HG03432 (cell line): ENCODE data around the gene NRDE2.
A peak's percentile ranks its signal among the peaks of the same experiment; 100 is the strongest.
"Not testable (repeated sequence)": the region's sequence is repeated elsewhere in the genome, so short reads cannot be mapped to it uniquely, and the experiment has no call there.

Source experiments
- ATAC-seq: cut with Tn5 transposase; IDR thresholded peaks from one replicate; pipeline ENCODE4 v1.9.1; 2021; ENCODE audit warnings: mild to moderate bottlenecking, moderate library complexity; ENCODE audit not compliant: unreplicated experiment

NRDE2 gene

DNA sequence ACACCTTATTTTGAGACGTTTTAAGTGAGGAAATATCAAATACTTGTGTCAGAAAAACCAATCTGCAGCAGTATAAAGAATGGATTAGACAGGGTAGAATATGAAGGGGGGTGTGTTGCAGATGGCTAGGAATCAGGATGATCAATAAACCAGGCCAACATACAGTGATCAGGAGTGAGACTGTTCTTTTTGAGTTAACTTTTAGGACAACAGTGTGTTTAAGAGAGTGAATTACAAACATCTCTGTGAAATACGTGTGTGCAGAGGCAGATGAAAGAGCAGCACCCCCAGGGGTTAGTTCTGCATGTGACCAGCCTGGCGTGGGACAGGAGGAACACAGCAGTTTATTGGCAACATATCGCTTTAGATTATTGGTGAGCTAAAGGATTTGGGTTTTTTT is 10.6 kb upstream of the NRDE2 start:
- ATAC-seq = no peak

- no peak for ATAC-seq
Measured at GRCh38 chr14:90341784-90342183, 10.0 kb upstream of the NRDE2 start.

GRCh38 chr14:90341232-90341631 is 9.5 kb upstream of the NRDE2 start:
- ATAC-seq = not testable (repeated sequence)

- ATAC-seq = no peak
Measured at GRCh38 chr14:90336985-90337384, 5.2 kb upstream of the NRDE2 start.

- no peak for ATAC-seq
Measured at GRCh38 chr14:90336401-90336800, 4.7 kb upstream of the NRDE2 start.

DNA sequence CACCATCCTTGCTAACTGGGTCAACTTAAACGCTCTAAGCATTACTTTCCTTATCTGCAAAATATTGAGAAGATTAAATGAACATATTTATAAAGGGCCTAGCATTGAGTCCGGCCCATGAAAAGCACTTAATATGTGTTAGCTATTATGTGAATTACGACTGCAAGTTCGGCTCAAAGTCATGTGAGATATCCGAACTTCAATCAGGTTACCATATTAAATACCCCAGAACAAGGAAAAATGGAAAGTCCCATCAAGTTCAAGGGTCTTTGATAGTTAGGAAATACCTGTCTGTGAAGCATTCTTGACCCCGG is 487 bp upstream of the NRDE2 start:
- peak; percentile 6 for ATAC-seq

GRCh38 chr14:90330203-90331196 is 1.2 kb downstream of the NRDE2 start:
- no peak for ATAC-seq

DNA sequence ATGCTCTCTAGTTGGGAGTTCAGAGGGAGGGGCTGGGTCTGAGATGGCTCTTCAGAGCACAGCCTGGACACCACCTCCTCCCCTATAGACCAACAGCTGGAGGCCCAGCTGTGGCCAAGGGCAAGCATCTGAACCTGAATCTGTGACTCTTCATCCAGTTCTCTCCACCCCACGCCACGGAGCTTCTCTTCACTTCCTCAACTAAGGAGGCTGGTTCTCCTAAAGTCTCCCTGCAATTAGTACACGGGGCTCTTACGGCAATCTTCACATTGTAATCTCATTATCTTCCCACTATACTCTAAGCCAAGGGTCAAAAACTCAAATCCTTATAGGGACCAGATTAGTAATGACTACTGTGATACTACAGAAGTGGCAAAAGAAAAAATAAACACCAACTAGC is 9.8 kb downstream of the NRDE2 start:
- no peak for ATAC-seq

DNA sequence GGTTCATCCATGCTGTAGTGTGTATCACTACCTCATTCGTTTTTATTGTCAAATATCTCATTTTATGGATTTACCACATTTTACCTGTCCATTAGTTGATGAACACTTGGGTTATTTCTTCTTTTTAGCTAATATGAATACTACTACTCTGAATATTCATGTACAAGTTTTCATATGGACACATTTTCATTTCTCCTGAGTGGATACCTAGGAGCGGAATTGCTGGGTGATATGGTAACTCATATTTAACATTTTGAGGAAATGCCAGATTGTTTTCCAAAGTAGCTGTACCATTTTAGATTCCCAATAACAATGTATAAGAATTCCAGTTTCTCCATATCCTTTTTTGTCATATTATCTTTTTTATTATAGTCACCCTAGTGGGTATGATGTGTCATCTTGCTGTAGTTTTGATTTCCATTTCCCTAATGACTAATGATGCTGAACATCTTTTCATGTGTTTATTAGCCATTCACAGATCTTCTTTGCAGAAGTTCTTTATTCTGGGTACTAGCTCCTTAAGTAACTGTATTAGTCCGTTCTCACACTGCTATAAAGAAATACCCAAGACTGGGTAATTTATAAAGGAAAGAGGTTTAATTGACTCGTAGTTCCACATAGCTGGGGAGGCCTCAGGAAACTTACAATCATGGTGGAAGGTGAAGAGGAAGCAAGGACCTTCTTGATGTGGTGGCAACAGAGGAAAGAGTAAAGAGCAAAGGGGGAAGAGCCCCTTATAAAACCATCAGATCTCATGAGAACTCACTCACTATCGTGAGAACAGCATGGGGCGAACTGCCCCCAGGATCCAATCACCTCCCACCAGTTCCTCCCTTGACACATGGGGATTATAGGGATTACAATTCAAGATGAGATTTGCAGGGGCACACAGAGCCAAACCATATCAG is 11.9 kb downstream of the NRDE2 start:
- ATAC-seq = no peak

DNA sequence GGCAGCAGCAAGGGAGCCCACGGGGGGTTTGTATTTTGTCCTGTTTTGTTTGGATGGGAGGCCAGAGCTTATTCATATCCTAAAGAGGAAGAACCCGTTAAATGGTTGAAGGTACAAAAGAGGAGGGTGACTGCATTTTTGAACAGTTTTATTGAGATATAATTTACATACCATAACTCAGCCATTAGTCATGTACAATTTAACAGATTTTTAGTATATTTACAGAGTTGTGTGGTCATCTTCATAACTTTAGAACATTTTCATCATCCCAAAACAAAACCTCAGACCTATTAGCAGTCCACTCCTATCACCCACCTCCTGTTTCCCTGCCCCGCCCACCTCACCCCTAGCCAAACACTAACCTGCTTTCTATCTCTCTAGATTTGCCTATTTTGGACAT is 12.6 kb downstream of the NRDE2 start:
- ATAC-seq = no peak

- ATAC-seq = no peak
Measured at GRCh38 chr14:90318016-90318415, 13.7 kb downstream of the NRDE2 start.

GRCh38 chr14:90317286-90317685 is 14.5 kb downstream of the NRDE2 start:
- ATAC-seq = no peak

DNA sequence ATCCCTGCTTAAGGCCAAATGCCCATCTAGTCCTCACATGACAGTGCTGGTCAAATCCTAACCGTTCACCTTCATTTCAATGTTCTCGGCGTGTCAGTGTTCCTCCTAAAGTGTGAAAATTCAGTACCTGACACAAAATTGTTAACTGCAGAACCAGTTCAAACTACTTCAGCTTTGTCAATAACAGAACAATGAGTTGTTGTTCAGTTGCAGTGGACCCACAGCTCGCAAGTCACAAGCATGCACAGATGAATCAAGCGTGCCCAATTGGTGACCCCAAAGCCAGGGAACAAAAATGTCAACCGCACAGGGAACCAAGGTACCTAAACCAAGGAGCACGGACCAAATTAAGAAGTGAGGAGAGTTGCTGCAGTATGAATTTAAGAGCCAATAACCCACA is 23.2 kb downstream of the NRDE2 start:
- ATAC-seq = no peak

DNA sequence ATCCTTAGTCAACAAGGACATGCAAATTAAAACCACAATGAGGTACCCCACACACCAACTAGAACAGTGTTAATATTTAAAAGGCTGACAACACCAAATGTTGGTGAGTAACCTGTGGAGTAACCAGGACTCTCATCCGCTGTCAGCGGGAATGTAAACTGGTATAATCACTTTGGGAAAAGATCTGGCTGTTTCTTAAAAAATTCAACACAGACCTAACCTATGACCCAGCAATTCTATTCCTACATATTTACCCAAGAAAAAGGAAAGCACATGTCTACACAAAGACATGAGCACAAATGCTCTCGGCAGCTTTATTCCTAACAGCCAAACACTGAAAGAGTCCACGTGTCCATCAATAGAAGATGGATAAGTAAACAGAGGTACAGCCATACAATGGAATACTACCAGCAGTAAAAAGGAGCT is 26.6 kb downstream of the NRDE2 start:
- ATAC-seq = no peak

DNA sequence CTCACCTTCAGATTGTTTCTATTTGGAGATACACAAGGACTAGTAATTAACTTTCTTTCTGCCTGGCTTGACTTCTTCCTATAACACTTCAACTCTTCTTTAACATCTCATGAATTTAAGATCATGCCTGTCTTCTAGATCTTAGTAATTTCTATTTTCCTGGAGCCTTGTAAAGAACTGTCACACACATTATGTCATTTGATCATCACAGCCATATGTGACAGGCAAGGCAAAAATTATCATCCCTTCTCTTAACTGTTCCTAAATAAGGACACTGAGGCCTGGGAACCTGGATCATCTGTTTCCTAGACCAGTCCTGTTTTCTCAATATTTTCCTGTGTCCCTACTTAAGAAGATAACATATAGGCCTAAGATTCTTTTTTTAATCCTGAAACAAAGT is 27.2 kb downstream of the NRDE2 start:
- no peak for ATAC-seq

- no peak for ATAC-seq
Measured at GRCh38 chr14:90303473-90303872, 28.3 kb downstream of the NRDE2 start.

DNA sequence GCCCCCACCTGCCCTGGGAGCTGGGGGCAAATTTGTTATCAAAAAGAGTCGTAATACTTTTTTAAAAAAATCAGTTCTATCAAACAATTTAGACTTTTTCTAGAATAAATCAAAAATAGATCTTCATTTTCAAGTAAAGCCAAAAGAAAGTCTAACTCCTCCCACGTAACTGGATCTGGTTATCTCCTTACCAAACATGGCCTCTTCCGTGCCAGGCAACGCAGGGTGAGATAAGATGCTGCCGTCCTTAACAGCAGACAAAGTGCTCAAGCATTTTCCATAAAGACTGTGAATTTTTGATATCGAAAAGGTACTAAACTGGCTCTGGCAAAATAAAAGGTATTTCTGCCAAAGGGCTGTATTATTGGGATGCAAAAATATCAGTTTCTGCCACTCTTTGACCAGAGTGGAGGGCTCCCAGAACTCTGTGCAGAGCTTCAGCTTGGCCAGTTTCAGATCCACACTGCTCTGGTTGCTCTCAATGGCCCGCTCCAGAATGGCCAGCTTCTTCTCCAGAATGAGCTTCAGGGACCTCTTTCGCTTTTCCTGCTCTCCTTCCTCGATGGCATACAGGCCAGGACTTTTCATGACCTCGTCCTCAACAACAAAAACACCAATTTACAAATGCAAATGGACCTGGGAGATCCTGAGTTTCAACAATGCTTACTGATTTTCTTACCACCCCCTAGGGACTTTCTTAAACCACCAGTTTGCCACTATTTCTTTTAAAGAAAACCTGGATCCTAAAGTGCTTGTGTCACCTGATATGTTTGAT is 29.0 kb downstream of the NRDE2 start:
- no peak for ATAC-seq

GRCh38 chr14:90301668-90302090 is 30.1 kb downstream of the NRDE2 start:
- ATAC-seq = peak; percentile 42

DNA sequence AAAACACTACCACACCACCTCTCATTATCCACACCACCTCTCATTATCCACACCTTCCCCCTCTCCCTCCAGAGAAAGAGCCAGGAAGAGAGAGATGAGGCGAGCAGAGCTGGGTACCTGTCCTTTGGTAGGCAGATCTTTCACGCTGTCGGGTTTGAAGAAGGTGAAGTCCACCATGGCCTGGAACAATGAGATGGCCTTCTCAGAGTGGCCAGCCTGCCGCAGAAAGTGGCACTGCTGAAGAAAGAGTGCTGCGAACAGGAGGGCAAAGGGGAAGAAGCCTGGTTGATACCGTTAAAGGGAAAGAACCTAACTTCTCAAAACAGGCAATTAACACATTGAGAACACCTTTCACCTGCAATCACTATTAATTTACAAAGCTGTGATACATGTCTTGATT is 30.6 kb downstream of the NRDE2 start:
- ATAC-seq = no peak

DNA sequence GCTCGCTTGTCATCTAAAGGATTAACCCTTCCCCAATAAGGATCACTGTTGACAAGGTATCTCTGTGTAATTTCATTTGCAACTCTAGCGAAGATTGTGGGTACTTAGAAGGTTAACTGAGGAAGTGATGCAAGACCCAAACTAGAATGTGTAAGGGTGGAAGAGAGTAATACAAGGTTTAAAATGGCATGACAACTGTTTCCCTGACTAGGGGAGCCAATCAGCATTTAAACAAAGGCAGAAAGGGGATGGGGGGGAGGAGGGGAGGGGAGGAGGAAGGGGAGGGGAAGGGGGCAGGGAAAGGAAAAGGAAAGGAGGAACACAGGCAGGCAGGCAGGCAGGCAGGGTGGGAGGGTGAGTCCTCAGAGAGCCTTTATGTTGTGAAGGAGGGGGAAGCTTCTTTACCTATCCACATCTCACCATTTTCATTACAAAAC is 31.1 kb downstream of the NRDE2 start:
- no peak for ATAC-seq

DNA sequence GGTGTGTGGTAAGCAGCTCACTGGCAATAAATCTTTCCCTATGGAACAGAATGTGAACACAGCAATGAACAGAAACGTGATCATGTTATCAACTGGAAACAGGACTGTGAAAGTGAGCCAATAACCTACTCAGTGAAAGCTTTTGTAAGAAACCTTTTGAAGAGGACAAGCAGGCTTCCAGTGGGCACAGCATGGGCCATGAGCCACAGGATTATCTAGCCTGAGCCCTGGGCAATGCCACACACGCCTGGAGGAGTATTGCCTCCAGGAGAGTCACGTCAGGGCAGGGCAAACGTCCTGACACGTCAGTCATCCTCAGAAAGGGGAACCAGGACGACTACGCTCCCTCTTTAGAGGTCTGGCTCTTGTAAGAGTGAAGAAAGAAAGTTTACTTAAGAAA is 32.3 kb downstream of the NRDE2 start:
- ATAC-seq = no peak
